GM12801 (cell line): Measurements from ENCODE around the gene GLI2.

Experiments used
- CTCF ChIP-seq: IDR thresholded peaks from one replicate; pipeline ENCODE4 v1.5.1; 2011; ENCODE audit warnings: control low read depth; ENCODE audit not compliant: insufficient read length; ENCODE audit errors: extremely low read depth

Gene GLI2

GRCh38 chr2:120748741-120749140 is 13.1 kb downstream of the GLI2 start:
- TF ChIP-seq CTCF = no peak

GRCh38 chr2:120749506-120750431 is 14.1 kb downstream of the GLI2 start:
- TF ChIP-seq CTCF = no peak

- TF ChIP-seq CTCF = no peak
These were observed 15.0 kb downstream of the GLI2 start for GRCh38 chr2:120750488-120751210.

- TF ChIP-seq CTCF = no peak
These were observed 15.9 kb downstream of the GLI2 start for GRCh38 chr2:120751553-120751952.

- TF ChIP-seq CTCF = no peak
These were observed 18.6 kb downstream of the GLI2 start for GRCh38 chr2:120754067-120754960.

- TF ChIP-seq CTCF = no peak
These were observed 22.8 kb downstream of the GLI2 start for GRCh38 chr2:120758181-120759144.
